Non-pigmented ciliary epithelial cell (primary cell): ENCODE results near the gene TPSD1.
"Not testable (repeated sequence)": the region's sequence is repeated elsewhere in the genome, so short reads cannot be mapped to it uniquely, and the experiment has no call there.

Source experiments
- DNase-seq: peaks from one replicate; pipeline ENCODE4 v3.0.0-alpha.2; 2010; ENCODE audit warnings: low read depth

TPSD1 gene

DNA sequence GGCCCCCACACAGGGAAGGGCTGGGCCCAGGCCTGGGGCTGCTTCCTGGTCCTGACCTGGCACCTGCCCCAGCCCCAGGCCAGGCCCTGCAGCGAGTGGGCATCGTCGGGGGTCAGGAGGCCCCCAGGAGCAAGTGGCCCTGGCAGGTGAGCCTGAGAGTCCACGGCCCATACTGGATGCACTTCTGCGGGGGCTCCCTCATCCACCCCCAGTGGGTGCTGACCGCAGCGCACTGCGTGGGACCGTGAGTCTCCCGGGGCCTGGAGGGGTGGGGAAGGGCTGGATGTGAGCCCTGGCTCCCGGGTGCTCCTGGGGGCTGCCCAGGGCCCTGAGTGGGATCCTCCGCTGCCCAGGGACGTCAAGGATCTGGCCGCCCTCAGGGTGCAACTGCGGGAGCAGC lies 14.8 kb upstream of the TPSD1 start:
- DNase-seq, result not testable (repeated sequence)

DNA sequence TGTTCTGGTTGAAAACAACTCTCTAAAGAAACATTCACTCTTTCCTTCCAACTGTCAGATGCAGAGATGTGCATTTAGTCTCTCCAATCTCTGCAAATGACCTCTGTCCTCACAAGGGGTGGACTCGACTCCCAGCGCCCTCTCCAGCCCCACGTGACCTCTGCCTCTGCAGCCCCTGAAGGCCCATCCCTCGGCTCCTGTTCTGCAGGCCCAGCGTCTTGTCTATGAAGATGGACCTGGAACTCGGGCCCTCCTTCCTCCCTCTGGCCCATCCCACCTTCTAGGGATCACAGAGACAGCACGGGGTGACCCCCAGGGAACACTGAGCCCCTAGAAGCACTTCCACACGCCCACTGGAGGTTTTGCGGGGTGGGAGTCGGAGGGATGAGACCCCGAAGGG lies 12.5 kb upstream of the TPSD1 start:
- not testable (repeated sequence) for DNase-seq

DNA sequence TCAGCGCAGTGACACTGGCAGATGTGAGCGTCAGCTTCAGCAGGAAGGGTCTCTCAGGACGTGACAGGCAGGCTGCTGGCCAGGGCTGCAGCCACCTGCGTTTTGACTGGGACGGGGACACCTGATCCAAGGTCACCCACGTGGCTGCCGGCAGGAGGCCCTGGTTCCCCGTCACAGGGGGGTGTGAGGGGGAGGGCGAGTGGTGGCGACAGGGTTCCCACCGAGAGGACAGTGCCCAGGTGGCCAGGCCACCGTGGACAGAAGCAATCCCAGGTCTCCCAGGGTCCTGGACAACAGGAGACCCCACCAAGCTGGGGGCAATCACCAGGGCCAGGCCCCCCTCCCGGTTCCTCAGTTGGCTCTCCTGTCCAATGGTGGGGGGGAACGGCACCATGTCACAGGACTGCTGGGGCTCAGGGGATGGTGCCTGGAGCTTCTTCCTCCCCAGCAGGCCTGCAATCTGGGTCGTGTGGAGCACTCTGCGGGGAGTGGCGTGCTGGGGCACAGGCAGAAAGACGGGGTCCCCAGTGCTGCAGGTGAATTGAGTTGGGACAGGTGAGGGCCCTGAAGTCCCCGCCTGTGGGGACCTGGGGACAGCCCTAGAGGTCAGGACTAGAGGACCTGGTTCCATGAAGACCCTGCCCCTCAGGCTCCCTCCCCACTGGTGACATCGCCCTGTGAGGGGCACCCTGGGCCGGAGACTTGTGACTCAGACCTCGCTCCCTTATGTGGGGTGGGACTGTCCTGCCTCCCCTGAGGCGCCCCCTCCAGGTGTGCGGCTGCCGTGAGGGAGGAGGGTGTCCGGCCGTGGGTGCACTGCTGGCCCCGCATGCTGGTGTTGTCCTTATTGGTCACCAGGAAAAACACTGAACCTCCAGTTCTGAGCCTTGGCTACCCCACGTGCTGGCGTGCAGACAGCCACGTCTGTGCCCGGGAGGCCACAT lies 11.7 kb upstream of the TPSD1 start:
- DNase-seq, result not testable (repeated sequence)

DNA sequence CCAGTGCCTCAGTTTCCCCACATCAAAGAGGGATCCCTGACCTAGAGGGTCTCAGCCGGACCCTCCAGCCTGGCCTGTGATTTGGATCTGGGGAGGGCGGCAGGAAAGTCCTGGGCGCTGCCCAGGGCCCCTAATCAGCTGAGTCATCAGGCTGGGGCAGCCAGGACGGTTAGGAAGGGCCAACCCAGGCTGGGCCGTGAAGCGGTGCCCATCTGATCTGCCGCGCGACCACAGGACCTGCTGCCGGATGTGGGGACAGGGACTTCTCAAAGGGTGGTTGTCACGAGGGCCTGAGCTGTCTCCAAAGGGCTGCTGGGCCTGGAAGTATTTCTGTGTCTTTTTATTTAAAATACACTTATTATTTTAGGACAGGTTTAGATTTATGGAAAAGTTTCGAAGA lies 11.0 kb upstream of the TPSD1 start:
- DNase-seq, result no peak

DNA sequence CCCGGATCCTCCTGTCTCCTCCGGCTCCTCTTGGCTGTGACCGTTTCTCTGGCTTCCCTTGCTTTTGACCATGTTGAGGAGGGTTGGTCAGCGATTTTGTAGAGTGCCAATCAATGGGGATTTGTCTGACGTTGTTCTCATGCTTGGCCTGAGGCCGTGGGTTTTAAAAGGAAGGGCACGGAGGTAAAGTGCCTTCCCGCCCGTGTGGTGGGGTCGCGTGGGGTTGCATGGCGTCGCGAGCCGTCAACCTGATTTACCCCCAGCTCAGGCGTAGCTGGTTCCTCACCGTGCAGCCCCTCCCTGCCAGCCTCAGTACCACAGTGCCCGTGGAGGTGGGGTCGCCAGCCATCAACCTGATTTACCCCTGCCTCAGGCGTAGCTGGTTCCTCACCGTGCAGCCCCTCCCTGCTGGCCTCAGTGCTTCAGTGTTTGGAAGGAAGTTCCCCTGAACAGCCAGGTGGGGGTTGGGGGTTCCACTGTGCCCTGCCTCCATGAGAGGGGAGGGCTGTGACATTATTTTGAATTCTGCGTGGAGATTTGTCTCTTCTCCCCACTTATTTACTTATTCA lies 10.3 kb upstream of the TPSD1 start:
- DNase-seq, result no peak

DNA sequence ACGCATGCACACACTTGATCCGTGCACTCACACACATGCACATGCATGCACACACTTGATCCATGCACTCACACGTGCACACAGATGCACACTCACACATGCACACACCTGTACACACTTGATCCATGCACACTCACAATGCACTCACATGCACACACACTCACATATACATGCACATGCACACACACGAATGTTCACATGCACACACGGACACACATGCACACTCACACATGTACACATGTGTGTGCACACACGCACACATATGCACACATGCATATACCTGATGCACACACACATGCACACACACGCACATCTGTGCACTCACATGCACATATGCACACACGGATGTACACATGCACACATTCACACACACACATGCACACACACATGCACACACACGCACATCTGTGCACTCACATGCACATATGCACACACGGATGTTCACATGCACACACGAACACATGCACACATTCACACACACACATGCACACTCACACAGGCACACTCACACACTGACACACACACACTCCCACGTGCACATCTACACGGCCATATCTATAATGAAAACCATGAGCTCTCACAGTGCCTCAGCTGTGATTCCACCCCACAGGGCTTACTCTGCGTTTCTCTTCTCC lies 7.8 kb upstream of the TPSD1 start:
- not testable (repeated sequence) for DNase-seq

DNA sequence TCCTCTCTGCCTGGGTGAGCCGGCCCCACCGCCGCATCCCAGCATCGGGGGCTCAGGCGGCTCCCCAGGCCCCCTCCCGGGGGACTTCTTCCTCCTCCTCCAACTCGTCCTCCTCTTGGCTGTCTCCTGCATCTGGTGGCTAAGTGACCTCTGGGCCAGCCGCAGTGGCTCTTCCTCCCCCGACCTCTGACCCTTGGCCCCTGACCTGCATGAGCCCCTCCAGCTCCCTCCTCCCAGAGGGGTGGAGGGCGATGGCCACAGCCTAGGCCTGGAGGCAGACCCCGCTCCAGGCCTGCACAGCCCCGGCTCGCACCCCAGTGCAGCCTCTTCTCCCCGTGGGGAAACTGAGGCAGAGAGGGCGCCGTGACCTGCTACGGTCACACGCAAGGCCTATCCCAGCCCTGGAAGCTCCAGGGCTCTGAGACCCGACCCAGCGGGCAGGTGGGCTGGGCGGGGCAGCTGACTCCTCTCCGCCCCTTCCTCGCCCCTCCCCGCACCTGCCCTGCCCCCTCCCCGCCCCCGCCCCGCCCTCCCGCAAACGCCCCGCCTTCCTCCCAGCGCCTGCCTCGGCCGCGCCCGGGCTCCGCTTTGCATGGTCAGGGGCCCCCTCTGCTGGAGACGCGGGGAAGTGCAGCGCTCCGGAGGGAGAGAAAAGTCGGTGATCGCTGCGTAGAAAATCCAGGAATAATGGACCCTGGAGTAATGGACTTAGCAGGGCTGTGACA lies 6.7 kb upstream of the TPSD1 start:
- DNase-seq, result not testable (repeated sequence)

DNA sequence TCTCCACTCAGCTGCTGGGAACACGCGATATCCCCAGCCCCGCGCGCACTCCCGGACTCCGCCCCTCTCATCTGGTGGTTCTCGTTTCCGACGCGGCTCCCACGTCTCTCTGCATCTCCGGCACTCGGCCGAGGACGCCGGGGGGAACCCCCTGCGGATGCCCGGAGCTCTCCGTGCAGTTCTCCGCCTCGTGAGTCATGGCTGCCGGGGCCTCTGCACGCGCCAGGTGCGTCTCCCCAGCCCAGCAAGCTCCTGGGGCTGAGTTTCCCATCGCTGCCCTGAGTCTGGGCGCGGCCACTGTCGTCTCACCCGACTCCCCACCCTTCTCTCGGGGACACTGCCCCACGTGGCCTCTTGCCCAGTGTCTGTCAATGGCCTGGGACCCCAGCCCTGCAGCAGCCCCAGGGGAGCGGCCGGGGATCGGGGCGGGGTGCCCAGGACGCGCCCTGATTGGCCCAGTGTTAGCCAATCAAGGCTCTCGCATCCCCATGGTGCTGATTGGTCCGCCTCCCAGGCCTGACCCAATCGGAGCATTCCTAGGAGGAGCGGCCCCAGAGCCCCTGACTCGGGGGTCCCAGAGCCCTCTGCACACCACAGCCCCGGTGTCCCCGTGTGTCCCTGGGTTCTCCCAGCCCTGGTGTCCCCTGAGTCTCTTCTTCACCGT lies 2.0 kb upstream of the TPSD1 start:
- not testable (repeated sequence) for DNase-seq

DNA sequence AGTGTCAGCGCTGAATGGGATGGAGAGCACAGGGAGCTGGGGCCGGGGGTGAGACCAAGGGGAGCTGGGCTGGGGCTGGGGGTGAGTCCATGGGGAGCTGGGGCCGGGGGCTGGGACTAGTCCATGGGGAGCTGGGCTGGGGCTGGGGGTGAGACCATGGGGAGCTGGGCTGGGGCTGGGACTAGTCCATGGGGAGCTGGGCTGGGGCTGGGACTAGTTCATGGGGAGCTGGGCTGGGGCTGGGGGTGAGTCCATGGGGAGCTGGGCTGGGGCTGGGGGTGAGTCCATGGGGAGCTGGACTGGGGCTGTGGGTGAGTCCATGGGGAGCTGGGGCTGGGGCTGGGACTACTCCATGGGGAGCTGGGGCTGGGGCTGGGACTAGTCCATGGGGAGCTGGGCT lies 1.0 kb upstream of the TPSD1 start:
- DNase-seq, result not testable (repeated sequence)

DNA sequence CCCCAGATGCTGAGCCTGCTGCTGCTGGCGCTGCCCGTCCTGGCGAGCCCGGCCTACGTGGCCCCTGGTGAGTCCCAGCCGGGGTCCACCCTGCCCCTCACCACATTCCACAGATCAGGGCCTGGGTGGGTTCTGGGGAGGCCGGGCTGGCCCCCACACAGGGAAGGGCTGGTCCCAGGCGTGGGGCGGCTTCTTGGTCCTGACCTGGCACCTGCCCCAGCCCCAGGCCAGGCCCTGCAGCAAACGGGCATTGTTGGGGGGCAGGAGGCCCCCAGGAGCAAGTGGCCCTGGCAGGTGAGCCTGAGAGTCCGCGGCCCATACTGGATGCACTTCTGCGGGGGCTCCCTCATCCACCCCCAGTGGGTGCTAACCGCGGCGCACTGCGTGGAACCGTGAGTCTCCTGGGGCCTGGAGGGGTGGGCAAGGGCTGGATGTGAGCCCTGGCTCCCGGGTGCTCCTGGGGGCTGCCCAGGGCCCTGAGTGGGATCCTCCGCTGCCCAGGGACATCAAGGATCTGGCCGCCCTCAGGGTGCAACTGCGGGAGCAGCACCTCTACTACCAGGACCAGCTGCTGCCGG lies 516 bp downstream of the TPSD1 start:
- DNase-seq, result not testable (repeated sequence)

DNA sequence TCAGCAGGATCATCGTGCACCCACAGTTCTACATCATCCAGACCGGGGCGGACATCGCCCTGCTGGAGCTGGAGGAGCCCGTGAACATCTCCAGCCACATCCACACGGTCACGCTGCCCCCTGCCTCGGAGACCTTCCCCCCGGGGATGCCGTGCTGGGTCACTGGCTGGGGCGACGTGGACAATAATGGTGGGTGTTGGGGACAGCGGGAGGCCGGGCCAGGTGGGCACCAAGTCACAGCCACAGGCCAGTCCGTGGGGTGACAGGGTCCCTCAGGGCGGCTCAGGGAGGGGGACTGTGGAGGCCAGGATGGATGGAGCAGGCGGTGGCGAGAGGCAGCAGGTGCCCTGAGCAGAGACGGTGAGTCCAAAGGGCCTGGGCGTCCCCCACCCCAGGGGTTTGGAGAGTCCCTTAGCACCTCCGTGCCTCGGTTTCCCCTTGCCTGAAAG lies 1.0 kb downstream of the TPSD1 start:
- no peak for DNase-seq

DNA sequence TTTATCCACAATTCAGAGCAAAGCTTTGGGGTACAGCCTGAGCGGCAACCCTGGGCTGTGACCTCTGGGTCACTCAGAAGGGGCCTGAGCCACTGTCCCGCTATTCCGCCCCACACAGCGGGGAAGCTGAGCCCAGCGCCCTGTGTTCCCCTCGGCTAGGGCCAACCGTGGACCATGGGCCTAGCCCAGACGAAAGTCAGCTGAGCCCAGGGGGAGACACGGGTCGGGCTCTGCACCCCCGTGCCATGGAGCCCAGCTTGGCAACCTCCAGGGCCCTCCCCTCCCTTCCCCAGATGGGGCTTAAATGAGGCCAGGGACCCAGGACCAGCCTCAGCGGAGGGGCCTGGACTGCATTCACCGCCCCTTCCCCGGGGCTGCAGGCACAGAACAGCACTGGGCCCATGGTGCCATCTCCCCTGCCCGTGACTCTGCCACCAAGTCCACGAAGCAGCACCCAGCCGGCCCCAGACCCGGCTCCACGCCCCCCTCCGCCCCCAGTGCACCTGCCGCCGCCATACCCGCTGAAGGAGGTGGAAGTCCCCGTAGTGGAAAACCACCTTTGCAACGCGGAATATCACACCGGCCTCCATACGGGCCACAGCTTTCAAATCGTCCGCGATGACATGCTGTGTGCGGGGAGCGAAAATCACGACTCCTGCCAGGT lies 1.8 kb downstream of the TPSD1 start:
- no peak for DNase-seq

DNA sequence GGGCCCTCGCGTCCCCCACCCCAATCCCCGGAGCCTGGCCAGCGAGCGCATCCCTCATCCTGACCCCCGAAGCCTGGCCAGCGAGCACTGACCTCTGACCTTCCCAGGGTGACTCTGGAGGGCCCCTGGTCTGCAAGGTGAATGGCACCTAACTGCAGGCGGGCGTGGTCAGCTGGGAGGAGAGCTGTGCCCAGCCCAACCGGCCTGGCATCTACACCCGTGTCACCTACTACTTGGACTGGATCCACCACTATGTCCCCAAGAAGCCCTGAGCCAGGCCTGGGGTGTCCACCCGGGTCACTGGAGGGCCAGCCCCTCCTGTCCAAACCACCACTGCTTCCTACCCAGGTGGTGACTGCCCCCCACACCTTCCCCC lies 2.3 kb downstream of the TPSD1 start:
- no peak for DNase-seq

DNA sequence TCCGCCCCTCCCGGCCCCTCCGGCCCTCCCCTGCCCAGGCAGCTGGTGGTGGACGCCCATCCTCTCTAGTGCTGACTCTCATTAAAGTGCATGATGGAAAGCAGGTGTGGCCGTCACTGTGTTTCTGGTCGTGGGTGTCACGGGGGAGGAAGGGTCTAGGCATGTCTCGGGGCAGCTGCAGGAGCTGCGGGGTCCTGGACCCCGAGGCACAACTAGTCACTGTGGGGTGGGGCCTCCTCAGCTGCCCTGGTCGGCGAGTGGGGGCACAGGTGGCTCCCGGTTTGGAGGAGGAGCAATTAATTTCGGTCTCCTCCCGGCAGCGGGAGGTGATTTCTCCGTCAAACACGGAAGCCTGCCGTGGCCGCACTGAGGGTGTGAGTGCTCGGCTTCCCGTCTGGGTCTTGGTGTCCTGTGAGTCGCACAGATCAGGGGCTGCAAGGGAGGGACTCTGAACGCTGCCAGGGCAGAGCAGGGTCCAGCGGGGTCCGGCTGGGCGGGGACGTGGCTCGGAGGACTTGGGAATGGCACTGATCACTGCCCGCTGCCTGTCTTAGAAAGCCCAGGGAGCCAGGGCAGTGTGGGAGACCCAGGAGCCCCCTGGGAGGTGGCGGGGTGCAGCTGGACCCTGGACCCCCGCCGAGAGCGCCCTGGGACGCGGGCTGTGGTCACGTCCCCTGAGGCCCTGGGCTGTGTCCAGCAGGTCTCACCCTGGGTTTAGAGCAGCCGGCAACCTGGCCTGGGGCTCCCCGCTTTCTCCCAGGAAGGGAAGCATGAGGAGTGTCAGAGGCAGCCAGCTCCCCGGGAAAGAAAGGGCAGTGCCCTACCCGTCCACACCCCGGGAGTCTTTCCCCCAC lies 3.3 kb downstream of the TPSD1 start:
- DNase-seq, result no peak

DNA sequence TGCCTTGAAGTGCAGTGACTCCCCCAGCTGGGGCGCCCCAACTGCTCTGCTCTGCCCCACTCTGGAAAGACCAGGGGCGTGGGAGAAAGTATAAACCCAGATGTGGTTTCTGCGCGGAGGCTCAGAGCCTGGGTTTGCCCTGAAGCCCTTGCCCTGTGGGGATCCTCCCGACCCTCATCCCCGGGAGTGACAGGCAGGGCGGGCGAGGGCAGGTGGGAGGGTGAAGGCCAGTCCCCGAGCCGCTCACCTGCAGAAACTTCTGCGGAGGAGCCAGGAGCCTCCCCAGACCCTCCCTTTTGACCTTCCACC lies 3.8 kb downstream of the TPSD1 start:
- no peak for DNase-seq

DNA sequence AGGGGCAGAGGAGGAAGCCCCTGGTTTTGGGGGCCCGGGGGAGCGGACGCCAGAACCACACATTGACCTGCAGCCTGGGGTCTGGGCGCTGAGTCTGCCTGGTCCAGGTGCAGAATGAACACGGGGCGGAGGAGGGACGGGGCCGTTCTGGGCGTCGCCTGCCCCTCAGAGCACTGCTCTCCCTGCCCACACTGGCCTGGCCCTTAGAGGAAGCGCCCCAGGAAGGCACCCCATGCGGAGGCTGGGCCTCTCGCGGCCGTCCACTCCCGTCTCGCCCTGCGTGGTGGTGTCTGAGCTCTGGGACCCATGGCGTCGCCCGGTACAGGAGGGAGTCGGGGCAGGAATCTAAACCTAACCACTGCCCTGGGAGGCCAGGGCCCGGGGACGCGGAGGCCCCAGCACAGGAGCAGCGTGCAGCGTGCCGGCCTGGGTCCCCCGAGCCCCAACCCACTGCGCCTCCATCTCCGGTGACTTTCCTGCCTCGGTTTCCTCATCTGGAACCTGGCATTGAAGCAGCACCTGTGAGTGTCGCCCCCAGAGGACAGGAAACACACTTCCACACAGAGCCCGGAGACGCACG lies 4.3 kb downstream of the TPSD1 start:
- no peak for DNase-seq

DNA sequence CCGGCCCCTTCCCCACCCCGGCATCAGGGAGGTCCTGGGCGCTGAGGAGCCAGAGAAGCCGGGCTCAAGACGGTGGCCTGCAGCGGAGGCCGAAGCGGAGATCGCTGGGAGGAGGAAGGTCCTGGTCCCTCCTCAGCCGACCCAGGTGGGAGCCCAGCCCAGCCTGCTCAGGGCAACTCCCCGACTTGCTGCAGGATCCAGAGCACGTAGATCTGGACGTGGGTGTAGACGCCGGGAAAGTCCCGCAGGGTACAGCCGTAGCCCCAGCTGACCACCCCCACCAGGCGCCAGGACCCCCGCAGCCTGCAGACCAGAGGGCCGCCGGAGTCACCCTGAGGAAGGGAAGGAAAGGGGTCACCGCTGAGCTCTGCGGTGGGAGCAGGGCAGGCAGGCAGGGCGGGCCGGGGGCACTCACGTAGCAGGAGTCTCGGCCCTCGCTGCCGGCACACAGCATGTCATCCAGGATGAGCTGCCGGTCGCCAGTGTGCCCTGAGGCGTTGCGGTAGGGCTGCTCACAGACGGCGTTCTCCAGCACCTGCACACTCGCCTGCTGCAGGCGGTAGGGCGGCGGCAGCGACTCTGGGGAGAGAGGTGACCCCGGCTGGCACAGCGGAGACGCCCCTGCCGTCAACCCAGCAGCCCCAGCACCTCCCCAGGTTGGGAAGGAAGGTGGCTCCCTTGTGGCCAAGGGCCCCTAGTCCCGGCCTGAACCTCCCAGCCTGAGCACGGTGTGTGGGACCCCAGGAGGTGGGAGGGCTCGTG lies 5.4 kb downstream of the TPSD1 start:
- no peak for DNase-seq

DNA sequence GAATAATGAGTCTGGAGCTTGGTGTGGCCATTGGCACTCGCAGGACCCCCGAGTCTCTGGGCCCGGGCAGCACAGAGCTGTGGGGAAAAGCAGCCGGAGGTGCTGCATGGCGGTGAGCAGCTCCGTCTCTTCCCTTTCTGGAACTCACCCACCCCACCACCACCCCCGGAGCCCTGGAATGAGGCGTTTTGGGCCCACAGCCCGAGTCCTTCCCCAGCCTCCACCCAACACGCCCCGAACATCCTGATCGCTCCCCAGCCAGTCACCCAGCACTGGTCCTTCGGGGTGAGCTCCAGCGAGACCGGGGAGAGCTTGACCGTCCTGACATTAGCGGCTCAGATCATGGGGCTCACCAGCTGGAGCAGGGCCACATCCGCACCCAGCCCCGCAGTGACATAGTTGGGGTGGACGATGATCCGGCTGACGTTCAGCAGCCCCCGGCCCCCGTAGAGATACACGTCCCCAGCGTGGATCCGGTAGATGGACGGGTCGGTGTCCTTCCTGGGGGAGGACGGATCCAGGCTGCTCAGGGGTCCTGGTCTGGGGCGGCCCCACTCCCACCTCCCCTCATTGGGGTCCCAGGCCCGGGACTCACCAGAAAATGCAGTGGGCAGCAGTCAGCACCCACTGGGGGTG lies 6.5 kb downstream of the TPSD1 start:
- DNase-seq, result no peak

DNA sequence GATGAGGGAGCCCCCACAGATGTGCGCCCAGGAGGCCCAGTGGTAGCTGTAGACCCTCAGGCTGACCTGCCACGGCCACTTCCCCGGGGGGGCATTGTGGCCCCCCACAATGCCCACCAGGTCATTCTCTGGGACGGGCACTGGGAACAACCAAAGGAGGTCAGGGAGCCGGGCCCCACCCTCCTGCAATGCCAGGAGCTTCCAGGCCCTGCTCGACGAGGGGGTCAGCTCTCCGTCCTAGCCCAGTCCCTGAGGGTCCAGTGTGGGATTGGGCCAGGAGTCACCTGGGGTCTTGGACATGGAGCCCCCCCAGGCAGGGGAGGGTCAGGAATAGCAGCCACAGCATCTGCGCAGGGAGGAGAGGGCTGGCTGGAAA lies 7.0 kb downstream of the TPSD1 start:
- no peak for DNase-seq
